Trophoblast cell (in vitro differentiated cells and primary cell): ENCODE data around the gene GNA15.
"Not testable (repeated sequence)": the region's sequence is repeated elsewhere in the genome, so short reads cannot be mapped to it uniquely, and the experiment has no call there.

ENCODE experiments used
- DNase-seq, 2 donors: peaks; one replicate each; pipeline ENCODE4 v3.0.0-alpha.2; 2016
- H2AFZ ChIP-seq: 2 replicates; pipeline ENCODE4 v1.6.1; 2013; ENCODE audit warnings: low read length, moderate library complexity, mild to moderate bottlenecking; ENCODE audit not compliant: insufficient read depth, poor library complexity
- H2AK5ac ChIP-seq: 2 replicates; pipeline ENCODE4 v1.6.1; 2013; ENCODE audit warnings: mild to moderate bottlenecking, low read length
- H2BK120ac ChIP-seq: 2 replicates; pipeline ENCODE4 v1.6.1; 2013; ENCODE audit warnings: low read length, mild to moderate bottlenecking, moderate library complexity; ENCODE audit not compliant: insufficient read depth, poor library complexity
- H2BK12ac ChIP-seq: 2 replicates; pipeline ENCODE4 v1.6.1; 2013; ENCODE audit warnings: mild to moderate bottlenecking, low read length, moderate library complexity
- H2BK5ac ChIP-seq: 2 replicates; pipeline ENCODE4 v1.6.1; 2013; ENCODE audit warnings: low read length, low read depth, moderate library complexity, mild to moderate bottlenecking; ENCODE audit not compliant: poor library complexity
- H3K14ac ChIP-seq: 2 replicates; pipeline ENCODE4 v1.6.1; 2013; ENCODE audit warnings: mild to moderate bottlenecking, low read length
- H3K18ac ChIP-seq: 2 replicates; pipeline ENCODE4 v1.6.1; 2013; ENCODE audit warnings: mild to moderate bottlenecking, low read length
- H3K23ac ChIP-seq: 2 replicates; pipeline ENCODE4 v1.6.1; 2013; ENCODE audit warnings: low read length
- H3K27ac ChIP-seq: 2 replicates; pipeline ENCODE4 v1.5.1; 2013; ENCODE audit warnings: low read depth, mild to moderate bottlenecking, inconsistent platforms, low read length, moderate library complexity
- H3K27me3 ChIP-seq: 2 replicates; pipeline ENCODE4 v1.6.1; 2013; ENCODE audit warnings: inconsistent platforms, mild to moderate bottlenecking, low read length, moderate library complexity; ENCODE audit not compliant: insufficient read depth
- H3K36me3 ChIP-seq, 2 experiments: 1 replicate in 1 of 2; 2 replicates in 1 of 2; pipeline ENCODE4 v1.6.1; 2013; ENCODE audit warnings: low read length in 2 of 2, mild to moderate bottlenecking in 2 of 2, moderate library complexity in 1 of 2; ENCODE audit not compliant: insufficient read depth in 2 of 2, control insufficient read depth in 1 of 2
- H3K4ac ChIP-seq: 2 replicates; pipeline ENCODE4 v1.6.1; 2013; ENCODE audit warnings: low read depth, mild to moderate bottlenecking, low read length, moderate library complexity
- H3K4me1 ChIP-seq, 2 experiments: 1 replicate in 1 of 2; 2 replicates in 1 of 2; pipeline ENCODE4 v1.6.1; 2013; ENCODE audit warnings: low read length in 2 of 2, mild to moderate bottlenecking in 2 of 2, moderate library complexity in 1 of 2; ENCODE audit not compliant: insufficient read depth in 2 of 2, control insufficient read depth in 1 of 2
- H3K4me2 ChIP-seq: 2 replicates; pipeline ENCODE4 v1.6.1; 2013; ENCODE audit warnings: inconsistent platforms, mild to moderate bottlenecking, low read length, moderate library complexity
- H3K4me3 ChIP-seq: 2 replicates; pipeline ENCODE4 v1.5.1; 2013; ENCODE audit warnings: mild to moderate bottlenecking, low read depth, low read length, inconsistent platforms
- H3K79me1 ChIP-seq: one replicate; pipeline ENCODE4 v1.6.1; 2013; ENCODE audit warnings: low read length
- H3K79me2 ChIP-seq: 2 replicates; pipeline ENCODE4 v1.6.1; 2013; ENCODE audit warnings: low read length, mild to moderate bottlenecking; ENCODE audit not compliant: control insufficient read depth, insufficient read depth, poor library complexity
- H3K9ac ChIP-seq: 2 replicates; pipeline ENCODE4 v1.6.1; 2013; ENCODE audit warnings: mild to moderate bottlenecking, low read length
- H3K9me3 ChIP-seq: 2 replicates; pipeline ENCODE4 v1.6.1; 2013; ENCODE audit warnings: low read depth, mild to moderate bottlenecking, control low read depth, inconsistent platforms, low read length; ENCODE audit not compliant: insufficient read depth
- H4K12ac ChIP-seq: 2 replicates; pipeline ENCODE4 v1.6.1; 2013; ENCODE audit warnings: low read depth, mild to moderate bottlenecking, low read length, moderate library complexity
- H4K8ac ChIP-seq: 2 replicates; pipeline ENCODE4 v1.6.1; 2013; ENCODE audit warnings: low read depth, mild to moderate bottlenecking, low read length, moderate library complexity
- H4K91ac ChIP-seq: one replicate; pipeline ENCODE4 v1.6.1; 2013; ENCODE audit warnings: low read depth, mild to moderate bottlenecking, low read length, moderate library complexity
- WGBS: extraction: QIAGEN DNeasy Blood & Tissue Kit; methylation state at CpG from one replicate; pipeline ENCODE4 v1.1.7; 2013; ENCODE audit warnings: missing lambda C conversion rate; ENCODE audit not compliant: insufficient read length, insufficient coverage; ENCODE audit errors: extremely low coverage; 5-methylcytosine and 5-hydroxymethylcytosine counted together

The GNA15 gene

GRCh38 chr19:3201911-3202310, 66.1 kb downstream of the GNA15 start:
- Histone ChIP-seq H4K91ac (no peak overlapping the region), H2AFZ (no peak overlapping the region), H3K79me1 (no peaks in the 10 kb centered on the region), H4K8ac (no peak overlapping the region), H3K9me3 (peaks cover 3% of the 10 kb centered on the region), H3K79me2 (no peaks in the 10 kb centered on the region), H3K4me3 (no peak overlapping the region), H2BK5ac (no peak overlapping the region), H3K4ac (no peak overlapping the region), H2BK120ac (no peak overlapping the region), H3K23ac (no peak overlapping the region), H3K27me3 (no peaks in the 10 kb centered on the region), H3K9ac (no peak overlapping the region), H3K36me3 (peaks cover 54 to 59% of the 10 kb centered on the region in 2 experiments), H3K18ac (no peak overlapping the region), H3K4me2 (no peak overlapping the region), H3K14ac (no peak overlapping the region), H3K4me1 (no peaks in the 10 kb centered on the region), H4K12ac (no peak overlapping the region), H3K27ac (no peak overlapping the region), H2BK12ac (no peak overlapping the region), H2AK5ac (no peak overlapping the region)
- no peak for DNase-seq
- WGBS = no CpG with 5 or more reads among the region's 14 CpGs

DNA sequence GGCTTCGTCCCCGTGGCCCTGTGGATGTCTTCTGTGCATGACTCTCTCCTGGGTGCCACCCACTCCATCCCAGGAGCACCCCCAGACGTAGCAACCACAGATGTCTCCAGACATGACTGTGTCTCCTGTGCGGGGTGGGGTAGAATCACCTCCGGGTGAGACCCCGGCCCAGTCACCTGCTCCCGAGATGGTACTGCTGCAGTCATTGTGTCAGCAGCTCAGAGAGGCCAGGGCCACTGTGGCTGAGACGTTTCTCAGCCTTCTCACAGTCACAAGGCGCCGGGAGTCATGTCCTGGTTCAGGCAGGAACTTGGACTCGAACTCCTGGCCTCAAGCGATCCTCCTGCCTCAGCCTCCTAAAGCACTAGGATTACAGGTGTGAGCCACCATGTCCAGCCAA, 66.5 kb downstream of the GNA15 start:
- H2AFZ ChIP-seq = no peak overlapping the region
- no peak overlapping the region for H3K14ac ChIP-seq
- H3K23ac ChIP-seq = no peak overlapping the region
- peaks cover 57 to 59% of the 10 kb centered on the region in 2 experiments for H3K36me3 ChIP-seq
- no peaks in the 10 kb centered on the region for H3K79me2 ChIP-seq
- no peak overlapping the region for H2BK120ac ChIP-seq
- no CpG with 5 or more reads among the region's 12 CpGs for WGBS
- H4K12ac ChIP-seq = no peak overlapping the region
- no peaks in the 10 kb centered on the region for H3K79me1 ChIP-seq
- no peak overlapping the region for H2BK12ac ChIP-seq
- no peak overlapping the region for H2BK5ac ChIP-seq
- H3K4me1 ChIP-seq = no peaks in the 10 kb centered on the region
- H3K9me3 ChIP-seq = peaks cover 3% of the 10 kb centered on the region
- no peak overlapping the region for H3K27ac ChIP-seq
- no peak overlapping the region for H3K18ac ChIP-seq
- no peak overlapping the region for H4K8ac ChIP-seq
- no peak overlapping the region for H4K91ac ChIP-seq
- H3K4me3 ChIP-seq = no peak overlapping the region
- H3K27me3 ChIP-seq = no peaks in the 10 kb centered on the region
- H3K4me2 ChIP-seq = no peak overlapping the region
- H3K4ac ChIP-seq = no peak overlapping the region
- no peak for DNase-seq
- no peak overlapping the region for H2AK5ac ChIP-seq
- no peak overlapping the region for H3K9ac ChIP-seq

GRCh38 chr19:3202895-3203294, 67.1 kb downstream of the GNA15 start:
- not testable (repeated sequence) for H2AK5ac ChIP-seq, H3K4me1 ChIP-seq

GRCh38 chr19:3203805-3204645, 68.2 kb downstream of the GNA15 start:
- H4K12ac ChIP-seq = no peak overlapping the region
- no peak overlapping the region for H2BK5ac ChIP-seq
- no peak overlapping the region for H2BK120ac ChIP-seq
- no peak overlapping the region for H4K91ac ChIP-seq
- no peak for DNase-seq
- no peaks in the 10 kb centered on the region for H3K79me1 ChIP-seq
- no peak overlapping the region for H3K4ac ChIP-seq
- peaks cover 66% of the 10 kb centered on the region in 2 experiments for H3K36me3 ChIP-seq
- no peak overlapping the region for H3K4me3 ChIP-seq
- no peaks in the 10 kb centered on the region for H3K4me1 ChIP-seq
- H3K79me2 ChIP-seq = no peaks in the 10 kb centered on the region
- H2BK12ac ChIP-seq = no peak overlapping the region
- H3K18ac ChIP-seq = no peak overlapping the region
- no peak overlapping the region for H3K27ac ChIP-seq
- no peak overlapping the region for H3K23ac ChIP-seq
- no peak overlapping the region for H3K4me2 ChIP-seq
- no peak overlapping the region for H4K8ac ChIP-seq
- WGBS = no CpG with 5 or more reads among the region's 43 CpGs
- no peak overlapping the region for H2AFZ ChIP-seq
- no peak overlapping the region for H2AK5ac ChIP-seq
- peaks cover 3% of the 10 kb centered on the region for H3K9me3 ChIP-seq
- no peak overlapping the region for H3K14ac ChIP-seq
- no peaks in the 10 kb centered on the region for H3K27me3 ChIP-seq
- H3K9ac ChIP-seq = no peak overlapping the region

More at GRCh38 chr19:3202895-3203294, 67.1 kb downstream of the GNA15 start:
- not testable (repeated sequence) for H3K79me2 ChIP-seq, H3K4ac ChIP-seq, H3K4me3 ChIP-seq, H3K27me3 ChIP-seq, H4K8ac ChIP-seq, H3K27ac ChIP-seq, H3K9ac ChIP-seq, H4K12ac ChIP-seq, H2BK5ac ChIP-seq, H2AFZ ChIP-seq, H3K4me2 ChIP-seq, H3K18ac ChIP-seq, H2BK12ac ChIP-seq, H3K9me3 ChIP-seq, DNase-seq, H3K14ac ChIP-seq, H4K91ac ChIP-seq, H3K23ac ChIP-seq, H3K79me1 ChIP-seq, H2BK120ac ChIP-seq
- peaks cover 63 to 64% of the 10 kb centered on the region in 2 experiments for H3K36me3 ChIP-seq
- no CpG with 5 or more reads among the region's 7 CpGs for WGBS
